Glomerular endothelial cell (primary cell): ENCODE measurements around the gene METTL8. TPM values are rescaled to one million over a fixed set of nuclear protein-coding genes. Genes with fewer than 3 reads are reported as not detected.
"Not testable (repeated sequence)": the region's sequence is repeated elsewhere in the genome, so short reads cannot be mapped to it uniquely, and the experiment has no call there.

ENCODE experiments used
- DNase-seq: peaks from one replicate; pipeline ENCODE4 v3.0.0-alpha.2; 2011; ENCODE audit warnings: low read depth, low spot score; ENCODE audit errors: extremely low read depth
- total RNA-seq: library from RNA; depleted of rRNA; stranded (reverse); fragments of >200 nt; gene quantifications from 2 replicates; pipeline ENCODE4 v1.2.3, GENCODE V29; 2015

The METTL8 gene
- total RNA-seq, 1 donor from 2014 or later = 17.2 TPM

DNA sequence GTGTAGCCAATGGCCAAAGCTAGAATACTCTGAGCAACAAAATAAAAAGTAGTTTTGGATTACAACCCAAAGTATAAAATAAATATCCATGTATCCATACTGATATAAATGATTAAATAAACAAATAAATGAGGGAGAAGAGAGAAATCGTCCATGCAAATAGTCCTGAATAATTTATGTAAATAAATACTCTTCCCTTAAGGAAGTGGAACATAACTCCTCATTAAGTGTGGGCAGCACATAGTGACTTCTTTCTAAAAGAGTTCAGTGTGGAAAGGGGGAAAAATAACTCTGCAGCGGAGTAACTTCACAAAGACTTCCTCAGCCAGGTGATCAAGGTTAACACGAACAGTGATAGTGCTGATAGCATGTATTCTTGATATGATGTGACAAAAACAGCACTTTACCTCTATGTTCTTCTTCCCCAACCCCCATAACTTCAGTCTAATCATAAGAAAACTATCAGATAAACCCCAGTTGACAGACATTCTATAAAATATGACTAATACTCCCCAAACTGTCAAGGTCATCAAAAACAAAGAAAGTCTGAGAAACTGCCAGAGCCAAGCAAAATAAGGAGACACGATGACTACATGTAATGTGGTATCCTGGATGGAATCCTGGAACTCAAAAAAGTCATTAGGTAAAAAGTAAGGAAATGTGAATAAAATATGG lies 30.7 kb downstream of the METTL8 start:
- DNase-seq = no peak

DNA sequence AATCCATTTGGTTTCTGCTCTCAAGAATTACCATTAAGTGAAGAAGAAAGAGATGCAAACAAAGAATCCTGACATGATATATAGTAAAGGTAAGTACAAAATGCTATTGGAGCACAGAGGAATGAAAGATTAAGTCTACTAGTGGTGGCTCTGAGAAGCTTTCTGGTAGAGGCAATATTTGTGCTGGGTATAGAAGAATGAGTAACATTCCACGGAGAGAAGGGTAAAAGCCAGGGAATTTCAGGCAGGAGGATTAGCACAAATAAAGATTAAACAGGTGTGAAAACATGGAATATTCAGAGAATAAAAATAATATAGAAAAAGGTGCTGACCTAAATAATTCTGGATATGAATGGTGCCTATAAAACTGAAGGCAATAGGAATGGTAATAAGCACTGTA lies 31.8 kb downstream of the METTL8 start:
- DNase-seq = no peak

DNA sequence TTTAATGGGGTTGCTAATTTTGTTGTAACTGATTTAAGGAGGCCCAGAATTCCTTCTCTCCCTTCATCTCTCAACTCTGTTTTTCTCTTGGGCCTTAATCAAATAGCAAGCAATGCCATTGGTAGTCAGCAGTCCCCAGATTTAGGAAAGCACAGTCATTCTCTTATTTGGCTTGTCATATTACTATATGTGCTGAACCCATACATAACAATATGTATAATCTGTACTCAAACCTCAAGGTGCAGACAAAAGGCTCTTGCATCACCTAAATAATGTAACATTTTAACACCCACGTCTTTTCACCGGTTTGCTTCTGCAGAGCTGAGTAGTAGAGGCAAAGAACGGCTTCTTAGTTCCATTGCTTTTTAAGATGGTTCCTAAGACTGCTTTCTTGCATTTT lies 33.4 kb downstream of the METTL8 start:
- no peak for DNase-seq

DNA sequence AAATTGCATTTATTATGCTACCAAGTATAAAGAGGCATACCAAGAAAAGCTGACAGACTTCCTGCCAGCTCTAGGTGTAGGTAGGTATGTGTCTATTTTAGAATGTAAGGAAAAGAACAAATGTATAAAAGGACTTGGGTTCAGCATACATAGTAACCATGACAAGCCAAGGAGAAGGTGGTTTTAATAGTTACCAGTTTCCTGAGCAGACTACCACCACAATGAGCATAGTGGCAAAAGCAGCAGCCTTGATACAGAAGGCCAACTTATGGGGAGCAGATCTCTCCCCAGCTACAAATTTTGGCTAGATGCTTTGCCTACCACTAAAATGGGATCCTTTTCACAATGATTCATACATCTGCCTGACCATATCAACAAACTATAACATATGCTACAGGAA lies 34.5 kb downstream of the METTL8 start:
- no peak for DNase-seq

DNA sequence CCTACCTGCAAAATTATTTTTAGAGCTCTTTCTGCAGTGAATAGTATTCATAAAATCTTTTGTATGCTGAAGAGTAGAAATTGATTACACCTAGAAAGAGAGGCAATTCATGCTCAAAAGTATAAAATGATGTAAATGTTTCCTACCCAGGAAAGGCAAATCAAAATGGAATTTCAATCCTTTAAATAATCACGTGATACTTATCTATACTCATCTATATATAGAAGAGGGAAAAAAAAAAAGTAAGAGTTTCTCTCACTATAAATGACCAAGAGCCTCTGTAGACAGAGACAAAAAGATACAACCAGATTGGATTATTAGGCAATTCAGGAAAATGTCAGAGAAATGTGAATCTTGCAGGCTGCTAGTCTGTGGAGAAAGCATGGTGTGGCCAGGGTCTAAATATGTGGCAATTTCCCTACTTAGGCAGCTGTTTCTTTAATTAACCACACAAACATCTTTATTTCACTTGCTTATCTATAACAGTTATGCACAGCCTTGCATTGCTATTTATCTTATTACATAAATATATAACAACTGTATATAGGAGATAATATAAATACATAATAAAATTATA lies 39.5 kb downstream of the METTL8 start:
- DNase-seq = no peak

DNA sequence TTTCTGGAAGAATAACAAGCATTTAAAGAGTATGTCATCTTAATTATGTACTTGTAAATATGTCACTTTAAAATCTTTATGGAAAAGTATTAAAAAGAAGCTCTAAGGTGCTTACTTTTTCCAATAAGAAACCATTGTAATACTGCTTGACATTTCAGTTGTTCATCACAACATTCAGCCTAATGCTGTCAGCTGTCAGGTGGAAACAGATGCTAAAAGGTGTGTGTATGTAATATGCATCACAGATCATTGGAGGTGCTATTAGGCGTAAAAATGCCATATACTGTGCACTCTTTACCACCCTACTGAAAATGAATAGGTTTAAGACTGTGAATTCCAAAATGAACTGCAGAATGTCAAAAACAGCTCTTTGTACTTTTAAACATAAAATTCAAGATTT lies 40.3 kb downstream of the METTL8 start:
- DNase-seq = no peak

DNA sequence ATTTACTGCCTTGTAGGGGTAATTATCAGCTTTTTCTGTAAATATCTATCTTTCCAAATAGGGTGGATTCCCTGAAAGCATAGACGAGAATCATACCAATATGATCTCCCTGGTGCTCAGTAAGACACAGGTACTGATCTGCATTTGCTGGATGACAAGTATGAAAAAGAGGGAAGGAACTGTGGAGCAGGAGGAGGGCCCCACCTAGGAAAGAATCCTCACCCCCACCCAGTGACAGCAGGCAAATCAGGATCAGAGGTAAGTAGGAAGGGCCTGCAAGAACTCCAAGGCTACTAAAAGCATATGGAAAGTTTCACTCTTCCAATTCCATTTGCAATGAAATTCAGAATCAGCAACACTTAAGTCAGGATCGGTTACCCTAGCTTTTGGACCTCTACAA lies 42.3 kb downstream of the METTL8 start:
- DNase-seq = no peak

DNA sequence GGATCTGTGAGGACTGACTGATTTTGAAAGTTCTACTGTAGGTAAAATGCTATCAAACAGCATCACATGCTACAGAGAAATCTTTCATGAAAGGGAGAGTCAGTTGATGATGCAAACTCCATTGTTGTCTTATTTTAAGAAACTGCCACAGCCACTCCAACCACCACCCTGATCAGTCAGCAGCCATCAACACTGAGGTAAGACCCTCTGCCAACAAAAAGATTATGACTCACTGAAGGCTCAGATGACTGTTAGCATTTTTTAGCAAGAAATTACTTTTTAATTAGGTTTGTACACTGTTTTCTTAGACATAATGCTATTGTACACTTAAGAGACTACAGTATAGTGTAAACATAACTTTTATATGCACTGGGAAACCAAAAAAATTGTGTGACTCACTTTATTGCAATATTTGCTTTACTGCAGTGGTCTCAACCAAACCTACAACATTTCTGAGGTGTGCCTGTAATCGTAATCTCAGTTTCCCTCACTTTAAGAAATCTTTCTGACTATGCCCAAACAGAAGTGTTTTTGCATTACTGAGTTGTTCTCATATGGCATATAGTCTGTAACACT lies 42.8 kb downstream of the METTL8 start:
- no peak for DNase-seq

DNA sequence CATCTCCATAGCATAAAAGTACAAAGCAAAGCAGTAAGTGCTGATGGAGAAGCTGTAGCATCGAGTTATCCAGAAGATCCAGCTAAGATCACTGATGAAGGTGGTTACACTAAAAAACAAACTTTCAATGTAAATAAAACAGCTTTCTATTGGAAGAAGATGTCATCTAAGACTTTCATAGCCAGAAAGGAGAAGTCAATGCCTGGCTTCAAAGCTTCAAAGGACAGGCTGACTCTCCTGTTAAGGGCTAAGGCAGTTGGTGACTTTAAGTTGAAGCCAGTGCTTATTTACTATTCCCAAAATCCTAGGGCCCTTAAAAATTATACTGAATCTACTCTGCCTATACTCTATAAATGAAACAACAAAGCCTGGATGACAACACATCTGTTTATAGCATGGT lies 44.0 kb downstream of the METTL8 start:
- no peak for DNase-seq

DNA sequence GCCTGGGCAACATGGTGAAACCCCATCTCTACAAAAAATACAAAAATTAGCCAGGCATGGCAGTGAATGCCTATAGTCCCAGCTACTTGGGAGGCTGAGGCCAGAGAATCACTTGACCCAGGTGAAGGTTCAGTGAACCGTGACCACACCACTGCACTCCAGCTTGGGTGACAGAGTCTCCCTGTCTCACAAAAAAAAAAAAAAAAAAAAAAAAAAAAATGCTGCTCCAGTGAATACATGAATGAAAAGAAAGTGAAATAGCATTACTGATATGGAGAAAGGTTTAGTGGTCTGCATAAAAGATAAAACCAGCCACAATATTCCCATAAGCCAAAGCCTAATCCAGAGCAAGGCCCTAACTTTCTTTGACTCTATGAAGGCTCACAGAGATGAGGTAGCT lies 44.5 kb downstream of the METTL8 start:
- DNase-seq = no peak

DNA sequence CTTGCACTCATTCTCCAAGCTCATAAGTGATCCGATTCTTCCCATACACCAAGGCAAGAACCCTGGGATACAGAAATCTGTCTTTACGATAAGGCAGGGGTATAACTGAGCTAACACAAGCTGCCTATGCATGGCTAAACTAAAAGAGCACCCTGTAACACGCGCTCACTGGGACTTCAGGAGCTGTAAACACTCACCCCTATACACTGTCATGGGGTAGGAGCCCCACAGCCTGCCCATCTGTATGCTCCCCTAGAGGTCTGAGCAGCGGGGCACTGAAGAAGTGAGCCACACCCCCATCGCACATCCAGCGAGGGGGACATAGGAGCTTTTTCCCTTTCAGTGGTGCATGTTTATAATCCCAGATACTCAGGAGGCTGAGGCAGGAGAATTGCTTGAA lies 46.7 kb downstream of the METTL8 start:
- DNase-seq = no peak

DNA sequence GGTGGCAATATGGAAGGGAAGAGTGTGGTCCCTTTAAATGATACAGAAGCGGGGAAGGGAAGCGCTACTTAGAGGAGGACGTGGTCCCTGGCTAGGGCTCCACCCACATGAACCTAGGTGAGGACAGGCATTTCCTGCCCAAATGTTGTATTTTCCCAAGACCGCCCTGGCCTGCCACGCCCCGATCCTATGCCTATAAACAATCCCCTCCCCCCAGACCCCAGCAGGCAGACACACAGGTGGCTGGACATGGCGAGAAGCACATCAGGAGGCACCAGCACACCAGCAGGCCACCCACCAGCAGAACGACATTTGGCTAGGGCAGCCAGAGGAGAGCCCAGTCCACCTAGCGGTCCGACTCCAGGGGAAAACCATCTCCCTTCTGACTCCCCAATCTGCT lies 47.2 kb downstream of the METTL8 start:
- no peak for DNase-seq

DNA sequence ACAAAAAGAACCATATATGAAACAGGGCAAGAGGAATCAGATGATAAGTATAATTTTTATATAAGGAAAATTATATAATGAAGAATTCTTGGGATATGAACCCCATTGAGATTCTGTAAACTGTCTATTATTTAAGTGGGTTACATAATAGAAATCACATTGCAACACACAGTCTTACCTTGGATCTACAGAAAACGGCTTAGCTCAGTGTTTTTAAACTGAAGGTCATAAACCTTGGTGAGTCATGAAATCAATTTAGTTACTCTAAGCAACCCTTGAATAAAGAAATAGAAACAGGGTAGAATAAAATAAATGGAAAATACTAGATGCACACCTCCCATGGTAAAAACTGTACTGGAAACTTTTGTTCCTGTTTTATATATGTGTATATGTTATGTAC lies 50.7 kb downstream of the METTL8 start:
- no peak for DNase-seq

DNA sequence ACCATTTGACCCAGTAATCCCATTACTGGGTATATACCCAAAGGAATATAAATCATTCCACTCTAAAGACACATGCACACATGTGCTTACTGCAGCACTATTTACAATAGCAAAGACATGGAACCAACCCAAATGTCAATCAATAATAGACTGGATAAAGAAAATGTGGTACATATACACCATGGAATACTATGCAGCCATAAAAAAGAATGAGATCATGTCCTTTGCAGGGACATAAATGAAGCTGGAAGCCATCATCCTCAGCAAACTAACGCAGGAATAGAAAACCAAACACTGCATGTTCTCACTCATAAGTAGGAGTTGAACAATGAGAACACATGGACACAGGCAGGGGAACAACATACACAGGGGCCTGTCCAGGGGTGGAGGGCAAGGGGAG lies 51.6 kb downstream of the METTL8 start:
- not testable (repeated sequence) for DNase-seq

DNA sequence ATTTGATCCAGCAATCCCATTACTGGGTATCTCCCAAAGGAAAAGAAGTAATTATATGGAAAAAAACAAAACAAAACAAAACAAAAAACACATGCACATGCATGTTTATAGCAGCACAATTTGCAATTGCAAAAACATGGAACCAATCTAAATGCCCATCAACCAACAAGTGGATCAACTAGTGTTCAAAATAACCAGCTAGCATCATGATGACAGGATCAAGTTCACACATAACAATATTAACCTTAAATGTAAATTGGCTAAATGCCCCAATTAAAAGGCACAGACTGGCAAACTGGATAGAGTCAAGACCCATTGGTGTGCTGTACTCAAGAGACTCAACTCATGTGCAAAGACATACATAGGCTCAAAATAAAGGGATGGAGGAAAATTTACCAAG lies 55.9 kb downstream of the METTL8 start:
- not testable (repeated sequence) for DNase-seq

DNA sequence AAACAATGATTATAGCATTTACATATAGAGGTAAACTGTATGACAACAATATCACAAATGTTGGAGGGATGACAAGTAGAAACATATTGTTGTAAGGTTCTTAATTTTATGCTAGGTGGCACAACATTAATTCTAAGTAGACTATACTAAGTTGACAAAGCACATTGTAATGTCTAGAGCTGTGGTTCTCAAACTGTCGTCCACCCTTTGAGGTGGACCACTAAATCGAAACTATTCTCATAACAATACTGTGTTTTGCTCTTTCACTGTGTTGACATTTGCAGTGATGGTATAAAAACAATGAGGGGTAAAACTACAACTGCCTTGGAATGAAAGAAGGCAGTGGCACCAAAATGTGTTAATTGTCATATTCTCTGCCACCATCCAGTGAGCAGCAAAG lies 66.1 kb downstream of the METTL8 start:
- no peak for DNase-seq

DNA sequence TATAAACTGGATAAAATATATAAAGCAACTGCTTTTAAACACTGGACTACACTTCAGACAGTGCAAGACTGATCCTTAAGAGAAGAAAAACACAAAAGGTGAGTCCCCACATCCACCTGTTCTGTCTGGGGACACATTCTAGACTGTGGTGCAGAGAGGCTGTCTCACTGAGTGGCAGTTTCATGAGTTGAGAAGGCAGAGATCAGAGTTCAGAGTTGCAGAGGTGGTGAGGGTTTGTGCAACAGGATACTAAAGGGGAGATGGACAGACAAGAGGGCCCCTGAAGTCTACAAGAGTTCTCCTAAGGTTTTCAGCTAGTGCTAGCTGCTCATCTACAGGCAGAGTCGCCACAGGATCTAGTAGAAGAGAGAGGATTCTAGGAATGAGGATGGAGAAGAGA lies 68.0 kb downstream of the METTL8 start:
- DNase-seq = no peak

DNA sequence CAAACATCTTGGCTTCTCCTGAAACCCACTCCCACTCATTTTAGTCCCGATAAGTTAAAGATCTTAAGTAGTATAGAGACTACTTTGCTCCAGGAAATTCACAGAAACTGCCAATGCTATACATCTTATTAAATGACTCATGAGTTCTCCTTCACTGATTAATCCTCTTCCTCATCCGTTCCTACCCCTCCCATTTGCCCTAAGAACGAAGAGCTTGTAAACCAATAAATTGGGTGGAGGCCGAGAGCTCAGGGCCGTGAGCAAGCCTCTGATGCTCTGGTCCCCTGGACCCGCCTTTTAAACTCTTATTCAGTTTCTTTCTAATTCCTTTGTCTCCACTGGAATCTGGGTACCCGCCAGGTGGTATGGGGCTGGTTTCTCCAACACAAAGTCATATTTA lies 68.6 kb downstream of the METTL8 start:
- no peak for DNase-seq

DNA sequence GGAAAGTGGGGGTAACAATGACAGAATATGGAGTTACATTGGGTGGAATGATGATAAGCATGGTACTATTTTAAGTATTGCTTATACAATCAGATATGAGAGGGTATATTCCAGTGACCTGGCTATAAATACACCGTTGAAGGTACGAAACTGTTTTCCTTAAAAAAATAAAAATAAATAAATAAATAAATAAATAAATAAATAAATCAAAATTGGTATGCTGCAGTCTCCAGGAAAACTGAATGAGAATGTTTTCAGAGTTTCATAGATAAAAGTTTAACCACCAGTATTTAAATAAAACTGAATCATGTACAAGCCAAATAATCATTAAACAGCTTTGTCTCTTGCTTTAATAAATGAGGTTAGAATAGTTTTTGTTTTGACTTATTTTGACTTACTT lies 71.4 kb downstream of the METTL8 start:
- DNase-seq = no peak

DNA sequence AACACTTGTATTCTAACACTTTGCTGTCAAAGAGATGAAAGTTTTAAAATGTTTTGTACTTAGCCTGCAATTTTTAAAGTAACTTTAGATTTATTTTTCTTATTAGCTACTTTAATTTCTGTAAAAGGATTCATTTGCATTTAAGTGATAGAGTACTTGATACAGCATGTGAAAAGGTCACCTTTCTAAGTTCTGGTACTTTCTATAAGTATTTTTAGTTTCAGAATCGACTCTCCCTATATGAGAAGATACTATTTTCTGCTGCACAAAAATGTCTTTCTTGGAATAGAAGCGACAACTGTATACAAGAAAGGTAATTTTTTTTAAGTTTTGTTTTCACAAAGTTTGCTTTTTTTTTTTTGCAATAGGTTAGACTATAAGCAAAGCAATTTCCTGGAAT lies 72.9 kb downstream of the METTL8 start:
- DNase-seq = no peak

DNA sequence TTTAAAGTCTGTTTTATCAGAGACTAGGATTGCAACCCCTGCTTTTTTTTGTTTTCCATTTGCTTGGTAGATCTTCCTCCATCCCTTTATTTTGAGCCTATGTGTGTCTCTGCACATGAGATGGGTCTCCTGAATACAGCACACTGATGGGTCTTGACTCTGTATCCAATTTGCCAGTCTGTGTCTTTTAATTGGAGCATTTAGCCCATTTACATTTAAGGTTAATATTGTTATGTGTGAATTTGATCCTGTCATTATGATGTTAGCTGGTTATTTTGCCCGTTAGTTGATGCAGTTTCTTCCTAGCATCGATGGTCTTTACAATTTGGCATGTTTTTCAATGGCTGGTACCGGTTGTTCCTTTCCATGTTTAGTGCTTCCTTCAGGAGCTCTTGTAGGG lies 80.0 kb downstream of the METTL8 start:
- not testable (repeated sequence) for DNase-seq

DNA sequence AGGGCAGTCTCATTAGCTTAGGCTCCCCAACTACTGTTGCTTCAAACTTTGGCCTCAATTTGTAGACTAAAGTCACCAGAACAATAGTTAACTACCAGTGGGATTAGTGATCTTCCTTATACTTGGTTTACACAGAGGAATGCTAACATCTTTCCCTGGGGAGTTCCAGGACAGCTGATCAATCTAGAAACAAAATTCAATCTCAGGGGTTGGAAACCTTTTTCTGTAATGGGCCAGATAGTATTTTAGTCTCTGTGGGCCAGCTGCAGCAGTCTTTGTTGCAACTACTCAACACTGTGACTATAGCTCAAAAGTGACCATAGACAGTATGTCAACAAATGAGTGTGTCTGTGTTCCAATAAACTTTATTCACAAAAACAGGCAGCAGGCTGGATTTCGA lies 85.7 kb downstream of the METTL8 start:
- DNase-seq = no peak

DNA sequence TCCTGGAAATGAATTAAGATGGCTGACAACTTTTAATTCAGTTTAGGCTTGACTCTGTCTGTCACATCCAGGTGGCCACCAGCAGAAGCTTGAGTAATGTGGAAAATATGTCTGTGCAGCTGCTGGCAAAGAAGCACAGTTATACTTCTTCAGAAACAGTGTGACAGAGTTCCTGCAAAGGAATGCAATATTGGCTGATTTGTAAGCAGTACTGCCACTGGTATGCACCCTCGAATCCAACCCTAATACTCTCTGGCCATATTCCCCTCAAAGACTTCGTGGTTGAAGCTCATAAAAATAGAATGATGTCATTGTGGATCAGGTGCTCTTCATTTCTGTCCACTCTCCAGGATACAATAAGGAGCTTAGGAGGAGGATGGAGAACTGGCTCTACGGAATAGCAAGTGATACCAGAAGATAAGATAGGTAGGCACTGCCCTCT lies 86.2 kb downstream of the METTL8 start:
- DNase-seq = no peak
